ENCODE measurements around the gene ECSIT.

DNA sequence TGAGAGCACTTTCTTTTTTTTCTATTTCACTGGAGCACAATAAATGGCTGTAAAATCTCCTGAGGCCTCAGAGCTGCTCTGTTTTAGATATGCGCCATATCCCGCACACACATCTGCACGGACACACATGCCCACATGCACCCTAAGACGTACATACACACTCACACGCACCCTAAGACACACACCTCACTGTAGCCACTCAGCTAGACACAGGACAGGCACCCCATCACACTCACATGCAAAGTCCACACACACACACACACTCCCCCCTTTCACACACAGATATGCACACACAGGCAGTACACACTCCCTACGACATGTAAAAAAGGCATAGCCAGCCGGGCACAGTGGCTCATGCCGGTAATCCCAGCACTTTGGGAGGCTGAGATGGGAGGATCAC lies 21.3 kb upstream of the ECSIT start:
- TF ChIP-seq, protein P1, sequence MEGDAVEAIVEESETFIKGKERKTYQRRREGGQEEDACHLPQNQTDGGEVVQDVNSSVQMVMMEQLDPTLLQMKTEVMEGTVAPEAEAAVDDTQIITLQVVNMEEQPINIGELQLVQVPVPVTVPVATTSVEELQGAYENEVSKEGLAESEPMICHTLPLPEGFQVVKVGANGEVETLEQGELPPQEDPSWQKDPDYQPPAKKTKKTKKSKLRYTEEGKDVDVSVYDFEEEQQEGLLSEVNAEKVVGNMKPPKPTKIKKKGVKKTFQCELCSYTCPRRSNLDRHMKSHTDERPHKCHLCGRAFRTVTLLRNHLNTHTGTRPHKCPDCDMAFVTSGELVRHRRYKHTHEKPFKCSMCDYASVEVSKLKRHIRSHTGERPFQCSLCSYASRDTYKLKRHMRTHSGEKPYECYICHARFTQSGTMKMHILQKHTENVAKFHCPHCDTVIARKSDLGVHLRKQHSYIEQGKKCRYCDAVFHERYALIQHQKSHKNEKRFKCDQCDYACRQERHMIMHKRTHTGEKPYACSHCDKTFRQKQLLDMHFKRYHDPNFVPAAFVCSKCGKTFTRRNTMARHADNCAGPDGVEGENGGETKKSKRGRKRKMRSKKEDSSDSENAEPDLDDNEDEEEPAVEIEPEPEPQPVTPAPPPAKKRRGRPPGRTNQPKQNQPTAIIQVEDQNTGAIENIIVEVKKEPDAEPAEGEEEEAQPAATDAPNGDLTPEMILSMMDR (IDR thresholded peaks at IDR 0.05 in 2 of 3, conservative IDR thresholded peaks at IDR 0.05 in 1 of 3; ENCODE audit: borderline replicate concordance in 1 of 3, insufficient read depth in 1 of 3, low read depth in 2 of 3, low read length in 2 of 3) = no peak
- TF ChIP-seq EZH2 (IDR thresholded peaks at IDR 0.05) (no peak), CEBPB (IDR thresholded peaks at IDR 0.05; ENCODE audit: low read depth) (no peak), ZFX (IDR thresholded peaks at IDR 0.05) (no peak)
